Skin epidermis (tissue), 12 donors: Measurements from ENCODE around the gene NBR1.
A peak's percentile ranks its signal among the peaks of the same experiment; 100 is the strongest.
"Not testable (repeated sequence)": the region's sequence is repeated elsewhere in the genome, so short reads cannot be mapped to it uniquely, and the experiment has no call there.

Source experiments
- H3K27ac ChIP-seq, 21 experiments: fragments of 200-600 bp; sonication (generic) in 11 of 21; one replicate each; pipeline ENCODE4 v1.5.0; 2020; ENCODE audit warnings: mild to moderate bottlenecking in 3 of 21, inconsistent platforms in 2 of 21, moderate library complexity in 2 of 21
- H3K4me3 ChIP-seq, 7 experiments: fragments of 200-600 bp; sonication (generic) in 2 of 7; one replicate each; pipeline ENCODE4 v1.5.0; 2020; ENCODE audit warnings: inconsistent platforms in 2 of 7, mild to moderate bottlenecking in 2 of 7, moderate library complexity in 1 of 7

NBR1 gene, protein sequence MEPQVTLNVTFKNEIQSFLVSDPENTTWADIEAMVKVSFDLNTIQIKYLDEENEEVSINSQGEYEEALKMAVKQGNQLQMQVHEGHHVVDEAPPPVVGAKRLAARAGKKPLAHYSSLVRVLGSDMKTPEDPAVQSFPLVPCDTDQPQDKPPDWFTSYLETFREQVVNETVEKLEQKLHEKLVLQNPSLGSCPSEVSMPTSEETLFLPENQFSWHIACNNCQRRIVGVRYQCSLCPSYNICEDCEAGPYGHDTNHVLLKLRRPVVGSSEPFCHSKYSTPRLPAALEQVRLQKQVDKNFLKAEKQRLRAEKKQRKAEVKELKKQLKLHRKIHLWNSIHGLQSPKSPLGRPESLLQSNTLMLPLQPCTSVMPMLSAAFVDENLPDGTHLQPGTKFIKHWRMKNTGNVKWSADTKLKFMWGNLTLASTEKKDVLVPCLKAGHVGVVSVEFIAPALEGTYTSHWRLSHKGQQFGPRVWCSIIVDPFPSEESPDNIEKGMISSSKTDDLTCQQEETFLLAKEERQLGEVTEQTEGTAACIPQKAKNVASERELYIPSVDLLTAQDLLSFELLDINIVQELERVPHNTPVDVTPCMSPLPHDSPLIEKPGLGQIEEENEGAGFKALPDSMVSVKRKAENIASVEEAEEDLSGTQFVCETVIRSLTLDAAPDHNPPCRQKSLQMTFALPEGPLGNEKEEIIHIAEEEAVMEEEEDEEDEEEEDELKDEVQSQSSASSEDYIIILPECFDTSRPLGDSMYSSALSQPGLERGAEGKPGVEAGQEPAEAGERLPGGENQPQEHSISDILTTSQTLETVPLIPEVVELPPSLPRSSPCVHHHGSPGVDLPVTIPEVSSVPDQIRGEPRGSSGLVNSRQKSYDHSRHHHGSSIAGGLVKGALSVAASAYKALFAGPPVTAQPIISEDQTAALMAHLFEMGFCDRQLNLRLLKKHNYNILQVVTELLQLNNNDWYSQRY

GRCh38 chr17:43170766-43171585 is at the start of gene NBR1:
Gene NBR1, plus strand, starts transcription at chr17:43171214. Its CDS starts 4,586 bp downstream, at chr17:43175800.
- H3K27ac ChIP-seq, result peak within 1 kb of the TSS; percentile 62 to 97 (median 95)
- H3K4me3 ChIP-seq, result peak within 1 kb of the TSS; percentile 64 to 82 (median 74)

- H3K27ac ChIP-seq, result peak within 1 kb of the TSS; percentile 5 to 91 (median 77)
- H3K4me3 ChIP-seq, result peak within 1 kb of the TSS; percentile 44 to 68 (median 54)
Observed at GRCh38 chr17:43125133-43125966, 45.7 kb upstream of the NBR1 start, which contains the start of gene BRCA1. Gene BRCA1, minus strand, starts transcription at chr17:43125364. Its CDS starts 1,268 bp downstream, at chr17:43124096.

GRCh38 chr17:43125967-43126910 is 44.8 kb upstream of the NBR1 start:
- H3K4me3 ChIP-seq, result peak overlapping the region; percentile 44 to 68 (median 54)
- H3K27ac ChIP-seq, result peak overlapping the region in 20 of 21 experiments; percentile 5 to 91 (median 78)

DNA sequence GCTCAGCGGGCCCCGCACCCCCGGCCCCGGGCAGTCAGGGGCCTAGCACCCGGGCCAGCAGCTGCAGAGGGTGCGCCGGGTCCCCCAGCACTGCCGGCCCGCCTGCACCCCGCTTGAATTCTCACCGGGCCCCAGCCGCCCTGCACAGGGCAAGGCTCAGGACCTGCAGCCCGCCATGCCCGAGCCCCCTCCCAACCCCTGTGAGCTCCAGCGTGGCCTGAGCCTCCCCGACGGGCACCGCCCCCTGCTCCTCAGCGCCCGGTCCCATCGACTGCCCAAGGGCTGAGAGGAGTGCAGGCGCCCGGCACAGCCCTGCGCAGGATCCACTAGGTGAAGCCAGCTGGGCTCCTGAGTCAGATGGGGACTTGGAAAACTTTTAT is 44.1 kb upstream of the NBR1 start:
- H3K27ac ChIP-seq, result peak overlapping the region in 6 of 21 experiments; percentile 1 to 91 (median 80)
- peak overlapping the region in 5 of 7 experiments; percentile 44 to 68 (median 64) for H3K4me3 ChIP-seq

DNA sequence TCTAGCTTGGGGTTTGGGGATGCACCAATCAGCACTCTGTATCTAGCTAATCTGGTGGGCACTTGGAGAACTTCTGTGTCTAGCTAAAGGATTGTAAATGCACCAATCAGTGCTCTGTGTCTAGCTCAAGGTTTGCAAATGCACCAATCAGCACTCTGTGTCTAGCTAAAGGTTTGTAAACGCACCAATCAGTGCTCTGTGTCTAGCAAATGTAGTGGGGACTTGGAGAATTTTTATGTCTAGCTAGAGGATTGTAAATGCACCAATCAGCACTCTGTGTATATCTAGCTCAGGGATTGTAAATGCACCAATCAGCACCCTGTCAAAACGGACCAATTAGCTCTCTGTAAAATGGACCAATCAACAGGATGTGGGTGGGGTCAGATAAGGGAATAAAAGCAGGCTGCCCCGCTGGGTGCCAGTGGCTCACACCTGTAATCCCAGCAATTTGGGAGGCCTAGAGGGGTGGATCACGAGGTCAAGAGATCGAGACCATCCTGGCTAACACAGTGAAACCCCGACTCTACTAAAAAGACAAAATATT is 43.6 kb upstream of the NBR1 start:
- Histone ChIP-seq H3K4me3 (peak overlapping the region in 1 of 7 experiments; percentile 66), H3K27ac (peak overlapping the region in 1 of 21 experiments; percentile 84)

GRCh38 chr17:43129671-43130010 is 41.4 kb upstream of the NBR1 start:
- peak overlapping the region in 19 of 21 experiments; percentile 36 to 82 (median 73) for H3K27ac ChIP-seq
- H3K4me3 ChIP-seq, result peak overlapping the region in 2 of 7 experiments; percentile 17 to 25

DNA sequence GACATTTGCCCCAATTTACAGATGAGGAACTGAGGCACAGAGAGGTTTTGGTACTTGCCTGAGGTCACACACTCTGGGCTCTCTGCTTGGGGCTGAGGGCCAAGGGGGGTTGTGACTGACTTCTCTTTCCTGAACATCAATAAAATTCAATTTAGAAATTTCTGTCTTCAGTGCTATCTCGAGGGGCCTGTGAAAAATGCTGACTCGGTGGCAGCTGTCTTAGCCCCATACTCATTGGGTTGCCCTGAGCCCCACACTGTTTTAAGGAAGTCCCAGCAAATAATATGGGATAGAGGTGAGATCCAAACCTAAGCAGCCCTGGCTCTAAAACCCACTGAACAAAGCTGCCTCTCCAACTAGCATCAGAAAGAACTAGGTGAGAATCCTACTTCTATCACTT is 38.9 kb upstream of the NBR1 start:
- Histone ChIP-seq H3K4me3 (no peak overlapping the region), H3K27ac (no peak overlapping the region)

DNA sequence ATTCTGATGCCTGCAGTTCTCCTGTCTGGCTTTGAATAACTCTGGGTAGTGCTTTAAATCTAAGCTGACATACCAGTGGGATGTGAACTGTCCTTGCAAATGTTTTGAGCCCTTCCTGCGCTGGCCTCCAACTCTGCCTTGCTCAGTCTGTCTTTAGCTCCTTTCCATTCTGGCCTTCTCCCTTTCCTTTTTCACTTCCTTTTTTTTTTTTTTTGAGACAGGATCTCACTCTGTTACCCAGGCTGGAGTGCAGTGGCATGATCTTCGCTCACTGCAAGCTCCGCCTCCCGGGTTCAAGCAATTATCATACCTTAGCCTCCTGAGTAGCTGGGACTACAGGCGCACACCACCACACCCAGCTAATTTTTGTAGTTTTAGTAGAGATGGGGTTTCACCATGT is 37.6 kb upstream of the NBR1 start:
- not testable (repeated sequence) for H3K27ac ChIP-seq, H3K4me3 ChIP-seq

- H3K27ac ChIP-seq, result no peak overlapping the region
- H3K4me3 ChIP-seq, result no peak overlapping the region
Observed at GRCh38 chr17:43134774-43135453, 36.1 kb upstream of the NBR1 start.

GRCh38 chr17:43135454-43135819 is 35.6 kb upstream of the NBR1 start:
- Histone ChIP-seq H3K4me3 (no peak overlapping the region), H3K27ac (no peak overlapping the region)

DNA sequence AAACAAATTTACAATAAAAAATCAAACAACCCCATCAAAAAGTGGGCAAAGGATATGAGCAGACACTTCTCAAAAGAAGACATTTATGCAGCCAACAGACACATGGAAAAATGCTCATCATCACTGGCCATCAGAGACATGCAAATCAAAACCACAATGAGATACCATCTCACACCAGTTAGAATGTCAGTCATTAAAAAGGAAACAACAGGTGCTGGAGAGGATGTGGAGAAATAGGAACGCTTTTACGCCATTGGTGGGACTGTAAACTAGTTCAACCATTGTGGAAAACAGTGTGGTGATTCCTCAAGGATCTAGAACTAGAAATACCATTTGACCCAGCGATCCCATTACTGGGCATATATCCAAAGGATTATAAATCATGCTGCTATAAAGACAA is 34.4 kb upstream of the NBR1 start:
- H3K27ac ChIP-seq, H3K4me3 ChIP-seq: not testable (repeated sequence)

DNA sequence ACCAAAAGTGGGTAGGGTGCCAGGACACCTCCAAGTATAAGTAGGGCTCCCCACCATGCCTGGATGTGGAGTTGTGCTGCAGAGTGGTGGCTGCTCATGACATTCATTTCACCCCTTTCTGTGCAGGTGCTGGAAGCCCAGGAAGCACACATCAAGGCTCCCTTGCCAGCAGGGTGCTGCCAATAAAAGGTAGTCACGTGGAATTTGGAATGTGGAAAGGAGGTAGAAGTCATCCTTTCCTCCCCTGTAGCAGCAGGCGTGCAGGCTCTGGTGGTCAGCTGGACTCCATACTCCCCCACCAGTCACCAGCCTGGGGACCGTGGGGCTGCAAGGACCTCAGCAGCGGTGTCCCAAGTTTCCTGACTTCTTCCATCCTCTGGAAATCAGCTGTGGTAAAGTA is 32.5 kb upstream of the NBR1 start:
- not testable (repeated sequence) for H3K27ac ChIP-seq, H3K4me3 ChIP-seq

GRCh38 chr17:43140396-43141332 is 30.4 kb upstream of the NBR1 start:
- H3K27ac ChIP-seq, result no peak overlapping the region

DNA sequence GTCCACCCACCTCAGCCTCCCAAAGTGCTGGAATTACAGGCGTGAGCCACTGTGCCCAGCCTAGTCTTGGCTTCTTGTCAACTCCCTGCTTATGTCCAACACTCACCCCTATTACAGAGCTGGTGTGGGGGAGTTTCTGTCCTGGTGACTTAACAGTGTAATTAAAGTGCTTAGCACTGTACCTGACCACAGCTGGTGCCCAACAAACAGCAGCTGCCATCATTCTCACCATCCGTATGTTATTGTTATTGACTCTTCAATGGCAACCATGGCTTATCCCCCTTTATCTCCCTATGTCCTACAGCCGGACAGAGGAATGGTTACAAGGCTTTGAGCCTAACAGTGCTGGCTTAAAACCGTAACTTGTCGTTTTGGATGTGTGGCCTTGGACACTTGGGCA is 28.9 kb upstream of the NBR1 start:
- Histone ChIP-seq H3K4me3 (no peak overlapping the region), H3K27ac (no peak overlapping the region)

More at GRCh38 chr17:43140396-43141332, 30.4 kb upstream of the NBR1 start:
- no peak overlapping the region for H3K4me3 ChIP-seq

GRCh38 chr17:43143201-43143600 is 27.8 kb upstream of the NBR1 start:
- H3K4me3 ChIP-seq, result no peak overlapping the region
- no peak overlapping the region for H3K27ac ChIP-seq

- no peak overlapping the region for H3K27ac ChIP-seq
- no peak overlapping the region for H3K4me3 ChIP-seq
Observed at GRCh38 chr17:43146649-43147048, 24.4 kb upstream of the NBR1 start.
